Fibroblast of lung (primary cell): ENCODE measurements around the gene NUDT7.

ENCODE experiments used
- CTCF ChIP-seq, 2 donors: IDR thresholded peaks in 1 of 2; conservative IDR thresholded peaks in 1 of 2; 1 replicate in 1 of 2; 2 replicates in 1 of 2; pipeline ENCODE4 v1.5.1; 2011 to 2012; ENCODE audit warnings: low read length in 2 of 2, control low read depth in 1 of 2, inconsistent platforms in 1 of 2, low read depth in 1 of 2, mild to moderate bottlenecking in 1 of 2
- EZH2 ChIP-seq: IDR thresholded peaks from 2 replicates; pipeline ENCODE4 v1.5.1; 2012; ENCODE audit warnings: low read length, control low read depth, mild to moderate bottlenecking; ENCODE audit errors: missing control alignments

- TF ChIP-seq CTCF (conservative IDR thresholded peaks at IDR 0.05 in 1 of 2, IDR thresholded peaks at IDR 0.05 in 1 of 2; ENCODE audit: low read depth in 1 of 2, low read length in 2 of 2) (no peak), EZH2 (no peak)
Measured at GRCh38 chr16:77711179-77711578, 11.1 kb upstream of the NUDT7 start.
